C4-2B (cell line): ENCODE data around the gene WFDC12.

Experiments
- ZFX ChIP-seq: fragments of 450-650 bp; IDR thresholded peaks from 2 replicates; pipeline ENCODE4 v1.6.1; 2017
- TF ChIP-seq, protein P1 (sequence below): fragments of 450-650 bp; conservative IDR thresholded peaks from 2 replicates; pipeline ENCODE4 v1.5.1; 2017; ENCODE audit warnings: mild to moderate bottlenecking

GRCh38 chr20:45136911-45137310, 12.6 kb upstream of the WFDC12 start:
- TF ChIP-seq, protein P1, sequence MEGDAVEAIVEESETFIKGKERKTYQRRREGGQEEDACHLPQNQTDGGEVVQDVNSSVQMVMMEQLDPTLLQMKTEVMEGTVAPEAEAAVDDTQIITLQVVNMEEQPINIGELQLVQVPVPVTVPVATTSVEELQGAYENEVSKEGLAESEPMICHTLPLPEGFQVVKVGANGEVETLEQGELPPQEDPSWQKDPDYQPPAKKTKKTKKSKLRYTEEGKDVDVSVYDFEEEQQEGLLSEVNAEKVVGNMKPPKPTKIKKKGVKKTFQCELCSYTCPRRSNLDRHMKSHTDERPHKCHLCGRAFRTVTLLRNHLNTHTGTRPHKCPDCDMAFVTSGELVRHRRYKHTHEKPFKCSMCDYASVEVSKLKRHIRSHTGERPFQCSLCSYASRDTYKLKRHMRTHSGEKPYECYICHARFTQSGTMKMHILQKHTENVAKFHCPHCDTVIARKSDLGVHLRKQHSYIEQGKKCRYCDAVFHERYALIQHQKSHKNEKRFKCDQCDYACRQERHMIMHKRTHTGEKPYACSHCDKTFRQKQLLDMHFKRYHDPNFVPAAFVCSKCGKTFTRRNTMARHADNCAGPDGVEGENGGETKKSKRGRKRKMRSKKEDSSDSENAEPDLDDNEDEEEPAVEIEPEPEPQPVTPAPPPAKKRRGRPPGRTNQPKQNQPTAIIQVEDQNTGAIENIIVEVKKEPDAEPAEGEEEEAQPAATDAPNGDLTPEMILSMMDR: no peak
- TF ChIP-seq ZFX: no peak
